ENCODE data around the gene WNT3.

- TF ChIP-seq CTCF (IDR thresholded peaks at IDR 0.05) (no peak), EZH2 (IDR thresholded peaks at IDR 0.05) (no peak), EZH2phosphoT487 (IDR thresholded peaks at IDR 0.05) (no peak)
These were observed 62.3 kb downstream of the WNT3 start for GRCh38 chr17:46756081-46756735.

Measured in neural progenitor cell (in vitro differentiated cells).